HFFc6 (cell line): Measurements from ENCODE around the gene TMEM129. TPM values are rescaled to one million over a fixed set of nuclear protein-coding genes. Genes with fewer than 3 reads are reported as not detected.
"Not testable (repeated sequence)": the region's sequence is repeated elsewhere in the genome, so short reads cannot be mapped to it uniquely, and the experiment has no call there.

Experiments used
- DNase-seq: peaks from one replicate; pipeline ENCODE4 v3.0.0-alpha.2; 2018
- H3K27ac Mint-ChIP-seq: 2 replicates; pipeline ENCODE4 v1.8.0; 2020; ENCODE audit warnings: mild to moderate bottlenecking, mixed read lengths
- H3K27me3 Mint-ChIP-seq: 2 replicates; pipeline ENCODE4 v1.8.0; 2021; ENCODE audit warnings: mild to moderate bottlenecking, moderate library complexity, mixed read lengths; ENCODE audit not compliant: insufficient read depth
- H3K36me3 Mint-ChIP-seq: 2 replicates; pipeline ENCODE4 v1.8.0; 2021; ENCODE audit warnings: low read depth, mixed read lengths
- H3K4me1 Mint-ChIP-seq: 2 replicates; pipeline ENCODE4 v1.8.0; 2020; ENCODE audit warnings: low read depth, mixed read lengths
- H3K4me3 Mint-ChIP-seq: 2 replicates; pipeline ENCODE4 v1.8.0; 2020; ENCODE audit warnings: mild to moderate bottlenecking, moderate library complexity, mixed read lengths
- H3K9me3 Mint-ChIP-seq: 2 replicates; pipeline ENCODE4 v1.8.0; 2020; ENCODE audit warnings: mild to moderate bottlenecking, mixed read lengths
- CTCF ChIP-seq: fragments of 200-600 bp; sonication (generic); IDR thresholded peaks from 2 replicates; pipeline ENCODE4 v1.5.0; 2021; ENCODE audit warnings: antibody characterized with exemption, mild to moderate bottlenecking
- total RNA-seq, 6 experiments: library from RNA; stranded (reverse); fragmentation: NEBNext Ultra II Directional; extraction: Animal tissue kit (Norgen Biotek cat#: 25700); gene quantifications; 2 replicates in 1 of 6; 3 replicates in 5 of 6; pipeline ENCODE4 v1.2.3, GENCODE V29; 2021

TMEM129 gene
- total RNA-seq, 6 experiments from 2014 or later: 24.6 to 36.7 (median 27.7) TPM

- Mint-ChIP-seq H3K9me3 (no peaks in the 10 kb centered on the region), H3K27me3 (peaks cover 3% of the 10 kb centered on the region), H3K27ac (no peak overlapping the region), H3K36me3 (no peaks in the 10 kb centered on the region), H3K4me3 (no peak overlapping the region), H3K4me1 (no peaks in the 10 kb centered on the region)
- DNase-seq: no peak
- TF ChIP-seq CTCF: no peak
Observed at GRCh38 chr4:1675136-1675801, 45.9 kb downstream of the TMEM129 start.

- H3K36me3 Mint-ChIP-seq: no peaks in the 10 kb centered on the region
- H3K4me1 Mint-ChIP-seq: no peaks in the 10 kb centered on the region
- H3K27me3 Mint-ChIP-seq: peaks cover 3% of the 10 kb centered on the region
- no peak for TF ChIP-seq CTCF
- no peak for DNase-seq
- H3K4me3 Mint-ChIP-seq: no peak overlapping the region
- no peak overlapping the region for H3K27ac Mint-ChIP-seq
- H3K9me3 Mint-ChIP-seq: no peaks in the 10 kb centered on the region
Observed at GRCh38 chr4:1674682-1675081, 46.4 kb downstream of the TMEM129 start.

DNA sequence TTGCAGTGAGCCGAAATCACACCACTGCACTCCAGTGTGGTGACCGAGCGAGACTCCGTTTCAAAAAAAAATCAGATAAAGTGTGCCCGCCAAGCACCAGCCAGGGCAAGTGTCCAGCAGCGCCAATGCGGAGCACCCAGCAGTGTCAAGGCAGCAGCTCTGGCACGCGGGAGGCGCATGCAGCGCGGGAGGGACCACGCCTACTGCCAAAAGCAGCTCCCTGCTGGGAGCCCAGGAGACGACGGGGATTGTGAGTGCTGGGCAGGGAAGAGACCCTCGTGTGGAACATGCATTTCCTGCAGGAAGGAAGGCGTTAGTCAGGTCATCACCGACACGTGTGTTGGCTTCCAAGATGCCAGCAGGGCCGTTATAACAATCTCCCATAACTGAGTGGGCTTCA, 47.5 kb downstream of the TMEM129 start:
- H3K4me3 Mint-ChIP-seq: no peak overlapping the region
- peaks cover 3% of the 10 kb centered on the region for H3K27me3 Mint-ChIP-seq
- H3K27ac Mint-ChIP-seq: no peak overlapping the region
- no peaks in the 10 kb centered on the region for H3K9me3 Mint-ChIP-seq
- no peaks in the 10 kb centered on the region for H3K36me3 Mint-ChIP-seq
- H3K4me1 Mint-ChIP-seq: no peaks in the 10 kb centered on the region
- TF ChIP-seq CTCF: no peak
- DNase-seq: no peak

- H3K27ac Mint-ChIP-seq, DNase-seq, H3K4me1 Mint-ChIP-seq, H3K27me3 Mint-ChIP-seq, H3K4me3 Mint-ChIP-seq, H3K9me3 Mint-ChIP-seq, H3K36me3 Mint-ChIP-seq: not testable (repeated sequence)
Observed at GRCh38 chr4:1671011-1671410, 50.1 kb downstream of the TMEM129 start.

GRCh38 chr4:1670279-1670678, 50.8 kb downstream of the TMEM129 start:
- TF ChIP-seq CTCF: no peak
- Mint-ChIP-seq H3K4me1 (no peaks in the 10 kb centered on the region), H3K27ac (no peak overlapping the region)

GRCh38 chr4:1669850-1670249, 51.3 kb downstream of the TMEM129 start:
- peaks cover 3% of the 10 kb centered on the region for H3K27me3 Mint-ChIP-seq
- H3K36me3 Mint-ChIP-seq: no peaks in the 10 kb centered on the region
- H3K4me3 Mint-ChIP-seq: no peak overlapping the region
- H3K27ac Mint-ChIP-seq: no peak overlapping the region
- no peaks in the 10 kb centered on the region for H3K9me3 Mint-ChIP-seq
- no peaks in the 10 kb centered on the region for H3K4me1 Mint-ChIP-seq
- DNase-seq: no peak
- no peak for TF ChIP-seq CTCF

More at GRCh38 chr4:1670279-1670678, 50.8 kb downstream of the TMEM129 start:
- Mint-ChIP-seq H3K27me3 (peaks cover 3% of the 10 kb centered on the region), H3K36me3 (no peaks in the 10 kb centered on the region), H3K4me3 (no peak overlapping the region), H3K9me3 (no peaks in the 10 kb centered on the region)
- no peak for DNase-seq
